ENCODE results near the gene SH3BGR. TPM values are rescaled to one million over a fixed set of nuclear protein-coding genes. Genes with fewer than 3 reads are reported as not detected.

SH3BGR gene
- total and polyA plus RNA-seq, 4 donors: 0.33 to 5.4 (median 2.0) TPM

GRCh38 chr21:39555911-39556590 is 104.3 kb downstream of the SH3BGR start (continued):
- TF ChIP-seq MAX (IDR thresholded peaks at IDR 0.05) (no peak), RAD21 (IDR thresholded peaks at IDR 0.05) (no peak), FOXA1 (IDR thresholded peaks at IDR 0.05) (no peak), JUND (IDR thresholded peaks at IDR 0.05) (no peak)

GRCh38 chr21:39559511-39559910 is 107.7 kb downstream of the SH3BGR start:
- no peak overlapping the region for H3K27ac ChIP-seq (ENCODE audit: low read depth in 1 of 2, low read length in 2 of 2)
- no peaks in the 10 kb centered on the region for H3K4me1 ChIP-seq (ENCODE audit: control insufficient read depth in 4 of 4, insufficient read depth in 4 of 4, low read length in 3 of 4)
- DNase-seq (ENCODE audit: low spot score): no peak
- H3K36me3 ChIP-seq (ENCODE audit: control insufficient read depth in 4 of 4, insufficient read depth in 3 of 4, low read depth in 1 of 4, low read length in 3 of 4): no peaks in the 10 kb centered on the region
- H3K9me3 ChIP-seq (ENCODE audit: control insufficient read depth in 4 of 4, low read length in 3 of 4): no peaks in the 10 kb centered on the region
- TF ChIP-seq RAD21 (IDR thresholded peaks at IDR 0.05) (no peak), REST (IDR thresholded peaks at IDR 0.05) (no peak), YY1 (IDR thresholded peaks at IDR 0.05) (no peak), TAF1 (conservative IDR thresholded peaks at IDR 0.05) (no peak), JUND (IDR thresholded peaks at IDR 0.05) (no peak), ZBTB33 (IDR thresholded peaks at IDR 0.05) (no peak), FOXA1 (IDR thresholded peaks at IDR 0.05) (no peak), EGR1 (IDR thresholded peaks at IDR 0.05; ENCODE audit: low read depth in 2 of 2) (no peak), GABPA (IDR thresholded peaks at IDR 0.05 in 1 of 2, conservative IDR thresholded peaks at IDR 0.05 in 1 of 2) (no peak), FOXA2 (IDR thresholded peaks at IDR 0.05) (no peak), NR2F2 (IDR thresholded peaks at IDR 0.05) (no peak), HNF4A (conservative IDR thresholded peaks at IDR 0.05) (no peak), ATF3 (IDR thresholded peaks at IDR 0.05) (no peak), HNF4G (IDR thresholded peaks at IDR 0.05) (no peak), CTCF (IDR thresholded peaks at IDR 0.05; ENCODE audit: low read depth, low read length, missing input control) (no peak), MAX (IDR thresholded peaks at IDR 0.05) (no peak)
- H3K4me3 ChIP-seq (ENCODE audit: low read depth in 1 of 3, low read length in 3 of 3): no peak overlapping the region
- 48% methylated on average over 3 of the region's 3 CpGs for WGBS
- no peaks in the 10 kb centered on the region for H3K27me3 ChIP-seq (ENCODE audit: control insufficient read depth in 4 of 4, insufficient read depth in 4 of 4, low read length in 3 of 4)
- H3K9ac ChIP-seq (ENCODE audit: low read depth in 1 of 2, low read length in 2 of 2): no peak overlapping the region

Data from liver (tissue), 9 donors.